Measurements from ENCODE around the gene TBC1D16.

The TBC1D16 gene

GRCh38 chr17:79919164-79919585 is 116.5 kb downstream of the TBC1D16 start:
- in situ Hi-C loops (cut with MboI; ENCODE audit: low sequenced_read_pairs), result no loop called here

- in situ Hi-C loops (cut with MboI; ENCODE audit: low sequenced_read_pairs), result no loop called here
Observed at GRCh38 chr17:79918581-79919163, 117.0 kb downstream of the TBC1D16 start.

- in situ Hi-C loops (cut with MboI; ENCODE audit: low sequenced_read_pairs), result no loop called here
Observed at GRCh38 chr17:79917902-79918484, 117.7 kb downstream of the TBC1D16 start.

- in situ Hi-C loops (cut with MboI; ENCODE audit: low sequenced_read_pairs), result no loop called here
Observed at GRCh38 chr17:79916991-79917901, 118.4 kb downstream of the TBC1D16 start.

- in situ Hi-C loops (cut with MboI; ENCODE audit: low sequenced_read_pairs), result no loop called here
Observed at GRCh38 chr17:79916506-79916905, 119.2 kb downstream of the TBC1D16 start.

GRCh38 chr17:79915850-79916430 is 119.7 kb downstream of the TBC1D16 start:
- in situ Hi-C loops (cut with MboI; ENCODE audit: low sequenced_read_pairs), result no loop called here

GRCh38 chr17:79914813-79915740 is 120.6 kb downstream of the TBC1D16 start:
- in situ Hi-C loops (cut with MboI; ENCODE audit: low sequenced_read_pairs), result no loop called here

- in situ Hi-C loops (cut with MboI; ENCODE audit: low sequenced_read_pairs), result no loop called here
Observed at GRCh38 chr17:79913896-79914812, 121.5 kb downstream of the TBC1D16 start.

- in situ Hi-C loops (cut with MboI; ENCODE audit: low sequenced_read_pairs), result no loop called here
Observed at GRCh38 chr17:79913451-79913850, 122.2 kb downstream of the TBC1D16 start.

GRCh38 chr17:79912552-79913330 is 122.9 kb downstream of the TBC1D16 start:
- in situ Hi-C loops (cut with MboI; ENCODE audit: low sequenced_read_pairs), result no loop called here

- in situ Hi-C loops (cut with MboI; ENCODE audit: low sequenced_read_pairs), result no loop called here
Observed at GRCh38 chr17:79911430-79912399, 124.0 kb downstream of the TBC1D16 start.

- in situ Hi-C loops (cut with MboI; ENCODE audit: low sequenced_read_pairs), result no loop called here
Observed at GRCh38 chr17:79910985-79911361, 124.7 kb downstream of the TBC1D16 start.

- in situ Hi-C loops (cut with MboI; ENCODE audit: low sequenced_read_pairs), result no loop called here
Observed at GRCh38 chr17:79909121-79909520, 126.6 kb downstream of the TBC1D16 start.

- in situ Hi-C loops (cut with MboI; ENCODE audit: low sequenced_read_pairs), result no loop called here
Observed at GRCh38 chr17:79907850-79908249, 127.8 kb downstream of the TBC1D16 start.

- in situ Hi-C loops (cut with MboI; ENCODE audit: low sequenced_read_pairs), result no loop called here
Observed at GRCh38 chr17:79907217-79907715, 128.4 kb downstream of the TBC1D16 start.

- in situ Hi-C loops (cut with MboI; ENCODE audit: low sequenced_read_pairs), result no loop called here
Observed at GRCh38 chr17:79905832-79906231, 129.8 kb downstream of the TBC1D16 start.

- in situ Hi-C loops (cut with MboI; ENCODE audit: low sequenced_read_pairs), result no loop called here
Observed at GRCh38 chr17:79904865-79905264, 130.8 kb downstream of the TBC1D16 start.
